Astrocyte (in vitro differentiated cells and primary cell): ENCODE measurements around the gene KYNU. TPM values are rescaled to one million over a fixed set of nuclear protein-coding genes. Genes with fewer than 3 reads are reported as not detected.

Source experiments
- DNase-seq: peaks from one replicate; pipeline ENCODE4 v3.0.0-alpha.2; 2010; ENCODE audit warnings: low read depth
- FAIRE-seq: peaks from 2 replicates; lab custom pipeline; 2011; peaks lifted over from hg19 to GRCh38; lab: Jason Lieb, UNC
- H2AFZ ChIP-seq: 2 replicates; pipeline ENCODE4 v1.6.0; 2012; ENCODE audit warnings: low read depth, low read length, inconsistent platforms
- H3K27ac ChIP-seq: 2 replicates; pipeline ENCODE4 v1.5.1; 2011; ENCODE audit warnings: low read depth, low read length, inconsistent platforms
- H3K27me3 ChIP-seq: 2 replicates; pipeline ENCODE4 v1.6.0; 2011; ENCODE audit warnings: low read length, inconsistent platforms; ENCODE audit not compliant: insufficient read depth
- H3K36me3 ChIP-seq: 2 replicates; pipeline ENCODE4 v1.5.1; 2011; ENCODE audit warnings: low read length, inconsistent platforms; ENCODE audit not compliant: insufficient read depth
- H3K4me1 ChIP-seq: 2 replicates; pipeline ENCODE4 v1.5.1; 2011; ENCODE audit warnings: low read length, inconsistent platforms; ENCODE audit not compliant: insufficient read depth
- H3K4me2 ChIP-seq: 2 replicates; pipeline ENCODE4 v1.6.0; 2012; ENCODE audit warnings: low read length, inconsistent platforms
- H3K4me3 ChIP-seq: 2 replicates; pipeline ENCODE4 v1.5.1; 2011; ENCODE audit warnings: low read depth, mild to moderate bottlenecking, low read length, inconsistent platforms; ENCODE audit not compliant: insufficient read depth
- H3K79me2 ChIP-seq: 2 replicates; pipeline ENCODE4 v1.6.0; 2012; ENCODE audit warnings: mild to moderate bottlenecking, low read length, inconsistent platforms; ENCODE audit not compliant: insufficient read depth
- H3K9ac ChIP-seq: 2 replicates; pipeline ENCODE4 v1.6.0; 2012; ENCODE audit warnings: mild to moderate bottlenecking, low read length, inconsistent platforms
- H3K9me3 ChIP-seq: 2 replicates; pipeline ENCODE4 v1.5.1; 2012; ENCODE audit warnings: low read depth, mild to moderate bottlenecking, low read length, inconsistent platforms; ENCODE audit not compliant: insufficient read depth
- H4K20me1 ChIP-seq: 2 replicates; pipeline ENCODE4 v1.6.0; 2012; ENCODE audit warnings: low read length, inconsistent platforms; ENCODE audit not compliant: insufficient read depth
- H3K27ac Mint-ChIP-seq: one replicate; pipeline ENCODE4 v1.8.0; 2021; ENCODE audit warnings: mild to moderate bottlenecking, mixed read lengths; ENCODE audit not compliant: unreplicated experiment
- H3K27me3 Mint-ChIP-seq: one replicate; pipeline ENCODE4 v1.8.0; 2021; ENCODE audit warnings: low read depth, mixed read lengths; ENCODE audit not compliant: unreplicated experiment
- H3K36me3 Mint-ChIP-seq: one replicate; pipeline ENCODE4 v1.8.0; 2021; ENCODE audit warnings: low read depth, mixed read lengths; ENCODE audit not compliant: unreplicated experiment
- H3K4me1 Mint-ChIP-seq: one replicate; pipeline ENCODE4 v1.8.0; 2021; ENCODE audit warnings: low read depth, mixed read lengths; ENCODE audit not compliant: unreplicated experiment
- H3K4me3 Mint-ChIP-seq: one replicate; pipeline ENCODE4 v1.8.0; 2021; ENCODE audit warnings: mild to moderate bottlenecking, moderate library complexity, mixed read lengths; ENCODE audit not compliant: unreplicated experiment
- H3K9me3 Mint-ChIP-seq: one replicate; pipeline ENCODE4 v1.8.0; 2021; ENCODE audit warnings: mild to moderate bottlenecking, mixed read lengths; ENCODE audit not compliant: unreplicated experiment
- CTCF ChIP-seq: IDR thresholded peaks from 2 replicates; pipeline ENCODE4 v1.5.1; 2011; ENCODE audit warnings: low read depth, mild to moderate bottlenecking, inconsistent platforms, low read length, moderate library complexity; ENCODE audit not compliant: insufficient read depth
- EZH2 ChIP-seq: IDR thresholded peaks from 2 replicates; pipeline ENCODE4 v1.6.1; 2012; ENCODE audit warnings: mild to moderate bottlenecking, low read length, inconsistent platforms; ENCODE audit not compliant: insufficient read depth
- total RNA-seq: library from RNA; stranded (reverse); gene quantifications from 2 replicates; pipeline ENCODE4 v1.2.1, GENCODE V29; 2021

KYNU gene
- total RNA-seq, 1 donor from 2014 or later, result 1.2 TPM

GRCh38 chr2:143068094-143068493, 190.6 kb downstream of the KYNU start:
- Mint-ChIP-seq H3K27ac (no peak overlapping the region), H3K4me1 (no peaks in the 10 kb centered on the region), H3K4me3 (no peak overlapping the region), H3K36me3 (no peaks in the 10 kb centered on the region), H3K27me3 (no peaks in the 10 kb centered on the region), H3K9me3 (no peaks in the 10 kb centered on the region)
- no peak overlapping the region for H2AFZ ChIP-seq
- no peak overlapping the region for H3K4me3 ChIP-seq
- DNase-seq (no peak), FAIRE-seq (no peak)
- no peaks in the 10 kb centered on the region for H3K9me3 ChIP-seq
- no peak overlapping the region for H3K4me2 ChIP-seq
- no peak for TF ChIP-seq CTCF
- TF ChIP-seq EZH2, result no peak
- H3K4me1 ChIP-seq, result no peaks in the 10 kb centered on the region
- no peaks in the 10 kb centered on the region for H3K36me3 ChIP-seq
- H3K27ac ChIP-seq, result no peak overlapping the region
- H3K9ac ChIP-seq, result no peak overlapping the region
- no peaks in the 10 kb centered on the region for H3K27me3 ChIP-seq
- H4K20me1 ChIP-seq, result no peaks in the 10 kb centered on the region
- no peaks in the 10 kb centered on the region for H3K79me2 ChIP-seq

- Histone ChIP-seq H3K9ac (no peak overlapping the region), H3K36me3 (no peaks in the 10 kb centered on the region), H3K9me3 (no peaks in the 10 kb centered on the region), H3K4me2 (no peak overlapping the region), H4K20me1 (no peaks in the 10 kb centered on the region), H3K27me3 (no peaks in the 10 kb centered on the region), H3K27ac (no peak overlapping the region), H3K4me3 (no peak overlapping the region), H3K4me1 (no peaks in the 10 kb centered on the region), H3K79me2 (no peaks in the 10 kb centered on the region), H2AFZ (no peak overlapping the region)
- H3K4me3 Mint-ChIP-seq, result no peak overlapping the region
- no peaks in the 10 kb centered on the region for H3K27me3 Mint-ChIP-seq
- no peaks in the 10 kb centered on the region for H3K36me3 Mint-ChIP-seq
- H3K4me1 Mint-ChIP-seq, result no peaks in the 10 kb centered on the region
- H3K27ac Mint-ChIP-seq, result no peak overlapping the region
- H3K9me3 Mint-ChIP-seq, result no peaks in the 10 kb centered on the region
- DNase-seq (no peak), FAIRE-seq (no peak)
- TF ChIP-seq EZH2 (no peak), CTCF (no peak)
Measured at GRCh38 chr2:143068509-143068908, 191.0 kb downstream of the KYNU start.

- no peak overlapping the region for H3K27ac Mint-ChIP-seq
- TF ChIP-seq EZH2, result no peak
- TF ChIP-seq CTCF, result no peak
Measured at GRCh38 chr2:143070704-143071103, 193.2 kb downstream of the KYNU start.

More at GRCh38 chr2:143070704-143071103, 193.2 kb downstream of the KYNU start:
- Histone ChIP-seq H3K27me3 (no peaks in the 10 kb centered on the region), H3K4me3 (no peak overlapping the region), H3K36me3 (no peaks in the 10 kb centered on the region), H3K9me3 (no peaks in the 10 kb centered on the region), H4K20me1 (no peaks in the 10 kb centered on the region), H3K4me1 (no peaks in the 10 kb centered on the region), H3K9ac (no peak overlapping the region), H3K4me2 (no peak overlapping the region), H2AFZ (no peak overlapping the region), H3K79me2 (no peaks in the 10 kb centered on the region), H3K27ac (no peak overlapping the region)
- no peak for DNase-seq
- Mint-ChIP-seq H3K4me3 (no peak overlapping the region), H3K4me1 (no peaks in the 10 kb centered on the region), H3K27me3 (no peaks in the 10 kb centered on the region), H3K36me3 (no peaks in the 10 kb centered on the region), H3K9me3 (peaks cover 8% of the 10 kb centered on the region)
- no peak for FAIRE-seq
